GM19193 (cell line): Measurements from ENCODE around the gene RAB6C.
"Not testable (repeated sequence)": the region's sequence is repeated elsewhere in the genome, so short reads cannot be mapped to it uniquely, and the experiment has no call there.

Source experiments
- POLR2A ChIP-seq: IDR thresholded peaks from 4 replicates; pipeline ENCODE4 v1.6.1; 2011; ENCODE audit not compliant: insufficient read depth, insufficient read length; ENCODE audit errors: extremely low read depth

Gene RAB6C

DNA sequence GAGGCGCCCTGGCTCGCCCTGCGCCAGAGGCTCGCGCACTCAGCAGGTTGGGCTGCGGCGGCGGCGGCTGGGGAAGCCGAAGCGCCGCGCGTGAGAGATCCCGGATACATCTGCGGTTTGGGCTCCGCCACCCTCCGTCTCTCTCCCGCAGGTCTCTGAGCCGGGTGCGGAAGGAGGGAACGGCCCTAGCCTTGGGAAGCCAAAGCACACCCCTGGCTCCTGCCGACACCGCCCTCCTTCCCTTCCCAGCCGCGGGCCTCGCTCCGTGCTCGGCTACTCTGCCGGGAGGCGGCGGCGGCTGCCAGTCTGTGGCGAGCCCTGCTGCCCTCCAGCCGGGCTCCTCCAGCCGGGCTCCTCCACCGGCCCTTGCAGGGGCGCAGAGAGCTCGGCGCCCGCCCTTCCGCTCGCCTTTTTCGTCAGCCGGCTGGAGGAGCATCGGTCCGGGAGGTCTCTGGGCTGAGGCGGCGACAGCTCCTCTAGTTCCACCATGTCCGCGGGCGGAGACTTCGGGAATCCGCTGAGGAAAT, at the start of gene RAB6C:
Gene RAB6C (plus strand): TSS at position 38 of the 527 bp plus-strand sequence. CDS start 450 bp downstream, at position 488.
- not testable (repeated sequence) for TF ChIP-seq POLR2A

DNA sequence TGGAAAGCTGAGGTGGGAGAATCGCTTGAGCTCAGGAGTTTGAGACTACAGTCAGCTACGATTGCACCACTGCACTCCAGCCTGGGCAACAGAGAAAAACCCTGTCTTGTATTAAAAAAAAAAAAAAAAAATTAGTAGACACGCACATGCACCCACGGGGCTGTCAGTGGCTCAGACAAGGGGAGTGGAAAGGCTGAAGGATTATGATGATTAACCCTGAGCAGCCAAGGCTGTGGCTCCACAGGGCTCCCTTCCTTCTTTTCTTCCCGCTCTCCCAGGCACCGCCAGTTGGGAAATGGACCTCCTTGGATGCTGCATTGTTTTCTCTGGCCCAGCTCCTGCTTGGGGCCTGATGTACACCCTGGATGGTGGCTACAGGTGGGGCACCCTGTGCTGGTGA, 49.0 kb upstream of the RAB6C start:
- TF ChIP-seq POLR2A, result no peak

DNA sequence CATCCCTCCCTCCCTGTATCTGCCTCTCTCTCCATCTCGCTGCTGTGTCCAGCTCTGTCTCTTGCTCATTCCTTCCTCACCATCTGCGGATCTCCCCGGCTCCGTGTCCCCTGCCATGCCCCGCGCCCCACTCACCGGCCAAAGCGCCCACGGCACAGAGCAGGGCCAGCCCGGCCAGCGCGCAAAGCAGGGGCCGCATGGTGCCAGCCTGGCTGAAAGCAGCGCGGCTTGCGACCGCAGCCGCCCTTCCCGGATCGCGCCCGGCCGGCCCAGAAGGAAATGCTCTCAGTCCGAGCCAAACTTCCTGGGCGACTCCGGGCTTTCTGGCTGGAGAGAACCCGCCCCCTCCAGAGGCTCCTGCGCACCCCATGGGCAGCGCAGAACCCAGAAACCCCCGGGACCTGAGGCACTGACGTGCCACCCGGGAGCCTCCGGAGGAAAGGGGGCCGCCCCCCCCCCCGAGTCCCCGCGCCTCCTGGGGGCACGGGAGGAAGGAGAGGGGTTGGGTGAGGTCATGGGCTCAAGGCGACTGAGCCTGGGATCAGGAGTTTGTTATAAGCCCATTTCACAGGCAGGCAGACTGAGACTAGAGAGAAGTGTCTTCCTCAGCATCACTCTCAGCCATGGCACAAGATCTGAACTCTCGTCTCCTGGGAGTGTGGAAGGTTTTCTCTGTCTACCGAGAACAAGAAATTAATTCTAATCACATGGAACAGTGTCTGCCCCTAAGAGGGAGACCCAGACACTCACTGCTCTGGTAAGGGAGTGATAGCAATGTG, 45.2 kb upstream of the RAB6C start:
- TF ChIP-seq POLR2A, result no peak

DNA sequence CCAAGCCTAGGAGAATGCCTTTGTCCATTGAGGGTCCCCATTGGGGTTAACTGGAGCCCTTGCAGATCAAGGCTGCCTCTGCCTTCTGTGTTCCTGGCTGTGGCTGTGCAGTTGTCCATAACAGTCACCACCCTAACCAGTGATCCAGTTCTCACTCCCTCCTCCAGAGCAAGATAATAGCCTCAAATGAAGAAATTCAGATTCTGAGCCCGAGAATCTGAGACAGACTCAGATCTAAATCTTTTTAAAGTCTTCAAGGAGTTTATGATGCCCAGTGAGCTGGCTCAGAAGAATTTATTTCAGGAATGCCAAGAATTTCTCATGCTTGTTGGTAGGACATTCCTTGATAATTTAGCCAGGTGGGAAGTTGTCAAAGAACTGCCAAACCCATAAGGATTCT, 44.3 kb upstream of the RAB6C start:
- TF ChIP-seq POLR2A, result no peak

DNA sequence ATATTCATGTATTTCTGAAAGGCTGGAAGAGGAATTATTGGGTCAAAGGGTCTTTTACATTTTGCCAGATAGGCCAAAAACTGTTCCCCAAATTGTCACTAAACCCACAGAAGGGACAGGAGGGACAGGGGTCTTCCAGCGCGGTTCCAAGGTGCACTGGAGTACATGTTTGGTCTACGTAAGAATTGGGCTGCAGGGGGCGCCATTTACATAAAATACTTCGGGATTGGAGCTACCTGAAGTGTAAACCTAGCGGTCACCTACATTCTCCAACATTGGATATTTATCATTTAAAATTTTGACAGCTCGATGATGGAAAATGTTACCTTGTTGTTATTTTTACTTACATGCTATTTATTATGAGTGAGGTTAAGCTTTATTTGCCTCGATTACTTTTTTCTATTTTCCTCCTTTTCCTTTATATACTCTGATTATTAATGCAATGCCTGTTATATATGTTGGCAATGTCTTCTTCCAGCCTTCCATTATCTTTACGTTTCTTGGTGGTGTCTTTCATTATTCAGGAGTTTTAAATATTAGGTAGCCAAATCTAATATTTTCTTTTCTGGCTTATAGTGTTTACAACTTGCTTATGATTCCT, 43.0 kb upstream of the RAB6C start:
- TF ChIP-seq POLR2A, result no peak

DNA sequence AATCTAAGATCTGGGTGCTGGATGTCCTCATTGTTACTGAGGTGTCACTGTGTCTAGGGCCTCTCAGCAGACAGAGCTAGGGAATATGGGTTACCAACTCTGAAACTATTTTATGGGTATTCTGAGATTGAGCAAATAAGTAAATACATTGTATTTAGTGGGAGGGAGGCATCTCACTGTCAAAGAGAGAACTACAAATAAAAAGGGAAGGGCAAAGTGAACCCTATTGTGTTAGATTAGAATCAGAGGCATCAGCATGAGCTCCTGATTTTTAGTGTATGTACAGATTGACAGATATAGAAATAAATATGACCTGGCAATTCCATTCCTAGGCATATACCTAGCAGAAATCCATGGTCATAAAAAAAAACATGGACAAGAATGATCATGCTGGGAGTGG, 33.9 kb upstream of the RAB6C start:
- no peak for TF ChIP-seq POLR2A

DNA sequence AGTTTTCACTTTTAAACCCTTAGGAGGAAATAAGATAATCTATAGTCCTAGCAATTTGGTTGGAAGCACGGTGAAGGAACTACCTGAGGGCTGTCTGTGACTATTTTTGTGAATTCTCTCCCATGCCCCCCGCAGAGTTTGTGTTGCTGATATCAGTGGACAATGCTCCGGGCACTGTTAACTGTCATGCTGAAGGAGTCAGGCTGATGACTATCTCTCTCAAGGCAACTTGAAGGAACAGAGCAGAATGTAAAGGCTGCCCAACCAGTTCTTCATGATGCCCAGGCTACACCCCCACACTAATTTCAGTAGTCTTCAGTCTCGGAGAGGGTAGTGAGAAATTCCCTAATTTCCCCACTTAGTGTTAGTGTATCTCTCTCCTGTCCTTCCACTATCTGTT, 21.6 kb upstream of the RAB6C start:
- TF ChIP-seq POLR2A, result no peak

DNA sequence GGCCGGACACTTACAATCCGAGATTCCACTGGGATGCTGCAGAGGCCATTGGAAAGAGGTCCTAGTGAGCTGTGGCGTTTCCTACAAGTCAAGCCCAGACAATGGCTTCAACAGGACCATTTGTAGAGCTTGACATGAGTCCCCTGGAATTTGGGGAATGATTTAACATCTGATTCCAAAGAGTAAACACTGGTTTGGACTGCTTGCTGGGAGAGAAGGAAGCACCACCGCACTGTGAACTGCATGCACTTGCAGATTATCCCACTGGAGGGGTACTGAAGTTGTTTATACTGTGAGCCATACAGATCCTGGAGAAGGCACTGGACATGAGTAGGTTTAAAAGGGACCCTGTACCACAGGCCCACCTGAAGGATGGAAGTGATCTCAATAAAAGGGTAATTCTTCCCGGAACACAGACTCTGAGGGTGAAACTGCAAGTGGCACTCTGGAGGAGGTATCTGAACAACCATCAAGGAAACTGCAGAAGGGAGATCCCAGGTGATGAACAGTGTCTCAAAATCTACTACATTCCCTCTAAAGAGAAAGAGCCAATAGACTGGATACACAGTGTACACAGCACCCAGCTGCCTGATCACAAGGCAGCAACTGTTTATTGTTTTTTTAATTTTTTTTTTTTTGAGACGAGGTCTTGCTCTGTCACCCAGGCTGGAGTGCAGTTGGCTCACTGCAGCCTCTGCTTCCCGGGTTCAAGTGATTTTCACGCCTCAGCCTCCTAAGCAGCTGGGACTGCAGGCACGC, 4.3 kb upstream of the RAB6C start:
- TF ChIP-seq POLR2A, result no peak

DNA sequence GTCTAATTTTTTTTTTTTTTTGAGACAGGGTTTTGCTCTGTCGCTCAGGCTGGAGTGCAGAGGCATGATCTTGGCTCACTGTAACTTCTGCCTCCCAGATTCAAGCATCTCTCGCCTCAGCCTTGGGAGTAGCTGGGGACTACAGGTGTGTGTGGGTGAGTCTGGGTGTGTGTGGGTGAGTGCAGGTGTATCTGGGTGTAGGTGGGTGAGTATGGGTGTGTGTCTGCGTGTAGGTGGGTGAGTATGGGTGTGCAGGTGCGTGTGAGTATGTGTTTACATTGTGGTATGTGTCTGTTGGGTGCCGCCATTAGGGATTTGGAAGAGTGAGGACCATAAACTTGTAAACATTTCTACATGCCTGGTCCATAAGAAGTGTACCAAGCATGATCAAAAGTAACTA, 1.5 kb upstream of the RAB6C start:
- no peak for TF ChIP-seq POLR2A

DNA sequence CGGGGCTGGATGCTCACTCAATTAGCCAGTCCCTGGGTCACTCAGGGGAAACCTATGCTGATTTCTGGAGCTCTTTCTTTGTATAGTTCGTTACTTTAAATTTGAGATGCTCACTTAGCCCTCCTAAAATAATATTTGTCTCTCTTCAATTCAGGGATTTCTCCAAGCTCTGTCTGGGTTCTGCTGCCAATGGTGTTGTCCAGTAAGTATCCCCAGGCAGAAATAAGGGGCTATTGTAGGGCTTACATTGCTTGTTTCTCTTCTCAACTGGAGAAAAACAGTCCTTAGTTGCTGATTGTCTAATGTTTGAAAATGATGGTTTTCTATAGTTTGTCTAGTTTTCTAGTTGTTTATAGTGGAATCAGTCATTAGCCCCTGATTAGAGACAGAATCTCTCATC, 5.0 kb downstream of the RAB6C start:
- TF ChIP-seq POLR2A, result no peak

DNA sequence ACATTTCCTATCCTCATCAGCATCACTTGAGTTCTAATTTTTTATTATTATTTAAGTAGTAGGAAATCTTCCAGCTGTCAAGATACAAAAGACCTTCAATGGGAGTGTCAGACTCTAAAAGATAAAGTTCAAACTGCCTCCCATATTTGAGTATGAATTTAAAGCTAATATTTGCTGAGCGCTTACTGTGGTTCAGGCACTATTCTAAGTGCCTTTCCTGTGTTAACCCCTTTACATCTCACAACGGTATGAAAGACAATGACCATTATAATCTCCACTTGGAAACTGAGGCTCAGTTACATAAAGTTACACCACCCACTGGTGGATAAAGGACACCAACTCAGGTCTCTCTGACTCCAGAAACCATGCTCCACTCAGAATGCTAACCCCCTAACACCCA, 39.9 kb downstream of the RAB6C start:
- no peak for TF ChIP-seq POLR2A
